Measurements from ENCODE around the gene NCBP2.

- TF ChIP-seq POLR2AphosphoS5 (IDR thresholded peaks at IDR 0.05) (no peak), POLR2A (IDR thresholded peaks at IDR 0.05; ENCODE audit: low read depth) (no peak)
These were observed 5.6 kb upstream of the NCBP2 start for GRCh38 chr3:196947860-196948441.

Data from esophagus muscularis mucosa (tissue), 2 donors.